GM12801 (cell line): ENCODE measurements around the gene GATD1.

Experiments
- TF ChIP-seq, protein P1 (sequence below): IDR thresholded peaks from one replicate; pipeline ENCODE4 v1.5.1; 2011; ENCODE audit warnings: control low read depth; ENCODE audit not compliant: insufficient read length; ENCODE audit errors: extremely low read depth

GATD1 gene

DNA sequence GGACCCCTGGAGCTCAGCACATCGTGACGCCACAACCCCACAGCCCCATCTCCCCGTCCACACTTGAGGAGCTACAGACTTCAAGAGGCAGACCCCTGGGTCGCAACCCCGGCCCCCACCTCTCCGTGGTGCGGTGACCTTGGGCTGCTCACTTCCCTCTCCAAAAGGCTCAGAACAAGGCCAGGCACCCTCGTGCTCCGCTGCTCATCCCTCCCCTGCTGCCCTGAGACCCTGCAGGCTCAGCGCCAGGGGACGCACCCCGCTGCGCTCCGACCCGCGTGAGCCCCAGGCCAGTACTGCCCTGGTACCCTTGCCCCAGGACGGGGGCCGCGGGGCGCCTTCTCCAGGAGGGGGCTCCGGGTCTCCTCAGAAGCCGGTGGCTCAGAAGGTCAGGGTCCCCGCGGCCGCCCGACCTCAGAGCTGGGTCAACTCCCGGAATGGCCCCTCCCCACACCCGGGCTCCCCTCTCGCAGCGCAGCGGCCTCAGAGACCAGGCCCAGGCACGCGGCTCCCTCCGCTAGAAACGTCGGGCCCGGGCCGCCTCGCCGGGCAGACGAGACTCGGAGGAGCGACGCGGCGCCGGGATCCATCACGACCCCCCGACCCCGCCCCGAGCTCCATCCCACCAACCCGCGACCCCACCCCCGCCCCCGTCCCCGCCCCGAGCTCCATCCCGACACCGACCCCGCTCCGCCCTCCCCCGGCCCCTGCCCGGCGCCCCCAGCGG lies 563 bp downstream of the GATD1 start:
- TF ChIP-seq, protein P1, sequence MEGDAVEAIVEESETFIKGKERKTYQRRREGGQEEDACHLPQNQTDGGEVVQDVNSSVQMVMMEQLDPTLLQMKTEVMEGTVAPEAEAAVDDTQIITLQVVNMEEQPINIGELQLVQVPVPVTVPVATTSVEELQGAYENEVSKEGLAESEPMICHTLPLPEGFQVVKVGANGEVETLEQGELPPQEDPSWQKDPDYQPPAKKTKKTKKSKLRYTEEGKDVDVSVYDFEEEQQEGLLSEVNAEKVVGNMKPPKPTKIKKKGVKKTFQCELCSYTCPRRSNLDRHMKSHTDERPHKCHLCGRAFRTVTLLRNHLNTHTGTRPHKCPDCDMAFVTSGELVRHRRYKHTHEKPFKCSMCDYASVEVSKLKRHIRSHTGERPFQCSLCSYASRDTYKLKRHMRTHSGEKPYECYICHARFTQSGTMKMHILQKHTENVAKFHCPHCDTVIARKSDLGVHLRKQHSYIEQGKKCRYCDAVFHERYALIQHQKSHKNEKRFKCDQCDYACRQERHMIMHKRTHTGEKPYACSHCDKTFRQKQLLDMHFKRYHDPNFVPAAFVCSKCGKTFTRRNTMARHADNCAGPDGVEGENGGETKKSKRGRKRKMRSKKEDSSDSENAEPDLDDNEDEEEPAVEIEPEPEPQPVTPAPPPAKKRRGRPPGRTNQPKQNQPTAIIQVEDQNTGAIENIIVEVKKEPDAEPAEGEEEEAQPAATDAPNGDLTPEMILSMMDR = no peak

DNA sequence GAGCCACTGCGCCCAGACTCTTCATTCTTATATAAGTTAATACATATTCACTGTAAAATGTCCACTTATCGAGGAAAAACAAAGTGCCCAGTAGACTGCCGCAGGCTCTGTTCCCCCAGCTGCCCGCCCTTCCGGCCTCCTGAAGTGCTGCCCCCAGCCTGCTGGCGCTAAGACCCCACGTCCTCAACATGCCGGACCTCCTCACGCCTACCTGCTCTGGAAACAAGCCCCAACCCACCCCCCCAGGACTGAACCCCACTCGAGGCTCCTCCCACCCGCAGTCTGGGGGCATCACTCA lies 1.1 kb downstream of the GATD1 start:
- TF ChIP-seq, protein P1 = no peak

DNA sequence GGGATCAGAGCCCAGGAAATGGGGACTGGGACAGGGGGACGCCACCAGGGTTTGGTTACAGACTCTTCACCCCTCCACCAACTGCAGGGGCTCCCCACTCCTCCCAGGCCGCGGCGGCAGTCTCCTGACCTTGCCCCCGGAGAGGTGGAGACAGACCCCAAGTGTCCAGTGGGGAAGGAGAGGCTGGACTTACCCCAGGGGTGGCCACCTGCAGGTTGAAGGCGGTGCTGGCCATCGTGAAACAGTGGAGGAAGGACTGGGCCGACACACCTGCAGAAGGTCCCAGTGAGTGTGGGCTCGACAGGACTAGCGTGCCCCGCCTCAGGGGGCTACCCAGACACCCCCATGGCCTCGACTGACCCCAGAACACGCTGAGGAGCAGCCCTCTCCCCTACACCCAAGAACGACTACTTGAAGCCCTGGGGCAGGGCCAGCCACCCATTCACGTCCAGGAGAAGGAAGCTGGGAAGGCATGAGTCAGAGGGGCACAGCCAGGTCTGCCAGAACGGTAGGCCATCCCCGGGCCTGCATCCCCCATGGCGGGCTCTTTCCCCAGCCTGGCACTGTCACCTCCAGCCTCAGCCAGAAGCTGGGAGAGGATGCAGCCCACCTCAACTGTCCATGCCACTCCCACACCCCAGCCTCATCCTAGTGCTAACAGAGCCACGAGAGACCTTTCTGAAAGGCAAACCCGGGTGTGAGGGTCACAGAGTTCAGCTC lies 2.3 kb downstream of the GATD1 start:
- TF ChIP-seq, protein P1 = no peak

DNA sequence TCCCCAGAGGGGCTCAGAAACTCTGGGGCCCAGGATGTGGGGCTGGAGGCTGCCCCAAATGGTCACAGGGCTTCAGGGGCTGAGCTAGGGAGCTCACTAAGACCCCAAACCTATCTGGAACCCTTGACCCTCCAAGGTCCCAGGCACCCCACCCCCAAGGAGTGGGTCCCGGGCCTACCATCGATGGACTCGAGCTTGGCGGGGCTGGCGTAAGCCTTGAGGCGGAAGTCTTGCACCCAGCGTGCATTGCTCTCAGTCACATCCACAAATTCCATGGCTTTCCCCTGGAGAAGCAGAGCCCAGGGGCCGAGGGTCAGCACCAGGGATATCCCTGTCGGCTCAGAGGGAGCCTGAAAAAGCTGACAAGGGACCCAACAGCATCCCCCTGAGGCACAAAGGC lies 3.5 kb downstream of the GATD1 start:
- TF ChIP-seq, protein P1 = no peak

DNA sequence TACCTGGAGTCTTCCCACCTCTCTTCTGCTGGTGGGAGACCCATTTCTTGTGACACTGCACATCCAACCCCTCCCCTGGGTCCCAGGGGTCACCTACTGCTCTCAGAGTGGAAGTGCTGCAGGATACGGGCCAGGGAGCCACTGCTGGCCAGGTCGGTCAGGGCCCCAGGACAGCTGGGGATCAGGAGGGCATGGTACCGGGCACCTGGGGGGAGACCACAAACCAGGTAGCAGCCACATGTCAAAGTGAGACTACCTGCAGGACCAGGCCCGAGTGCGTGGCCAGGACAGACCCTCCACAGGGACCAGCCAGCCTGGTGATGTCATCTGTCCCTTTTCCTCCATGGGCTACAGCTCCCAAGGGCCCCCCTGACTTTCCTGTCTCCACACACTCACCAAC lies 3.9 kb downstream of the GATD1 start:
- TF ChIP-seq, protein P1 = no peak

GRCh38 chr11:772429-773390 lies 4.6 kb downstream of the GATD1 start:
- TF ChIP-seq, protein P1 = no peak

GRCh38 chr11:771617-772204 lies 5.6 kb downstream of the GATD1 start:
- TF ChIP-seq, protein P1 = no peak
